T-helper 17 cell (primary cell): ENCODE data around the gene COG6. TPM values are rescaled to one million over a fixed set of nuclear protein-coding genes. Genes with fewer than 3 reads are reported as not detected.
A peak's percentile ranks its signal among the peaks of the same experiment; 100 is the strongest.

Experiments used
- ATAC-seq: fragments of 150-1000 bp; cut with Tn5 transposase; 2 replicates; pipeline ENCODE4 v1.10.0; 2021; ENCODE audit warnings: mild to moderate bottlenecking, moderate library complexity
- DNase-seq, 3 donors: peaks; one replicate each; pipeline versions ENCODE4 v3.0.0 to v3.0.0-alpha.2; 2020 to 2021
- H3K9me3 ChIP-seq: one replicate; pipeline ENCODE4 v1.7.0; 2013; ENCODE audit warnings: low read length, mild to moderate bottlenecking; ENCODE audit not compliant: control insufficient read depth, poor library complexity, severe bottlenecking
- H3K27ac Mint-ChIP-seq: one replicate; pipeline ENCODE4 v1.8.0; 2022; ENCODE audit warnings: mild to moderate bottlenecking, moderate library complexity, mixed read lengths
- H3K27me3 Mint-ChIP-seq: one replicate; pipeline ENCODE4 v1.8.0; 2022; ENCODE audit warnings: mixed read lengths
- H3K36me3 Mint-ChIP-seq: one replicate; pipeline ENCODE4 v1.8.0; 2022; ENCODE audit warnings: low read depth, mixed read lengths
- H3K4me1 Mint-ChIP-seq: one replicate; pipeline ENCODE4 v1.8.0; 2022; ENCODE audit warnings: mild to moderate bottlenecking, mixed read lengths
- H3K4me3 Mint-ChIP-seq: one replicate; pipeline ENCODE4 v1.8.0; 2022; ENCODE audit warnings: mild to moderate bottlenecking, moderate library complexity, mixed read lengths
- total RNA-seq, 4 donors: library from RNA in 2 of 4; stranded (reverse) in 2 of 4; gene quantifications; one replicate each; pipeline ENCODE4 v1.2.3 and lab custom pipeline; 2022 to 2026

COG6 gene
- total RNA-seq, 2 donors from 2014 or later: 20.2 to 25.7 TPM

DNA sequence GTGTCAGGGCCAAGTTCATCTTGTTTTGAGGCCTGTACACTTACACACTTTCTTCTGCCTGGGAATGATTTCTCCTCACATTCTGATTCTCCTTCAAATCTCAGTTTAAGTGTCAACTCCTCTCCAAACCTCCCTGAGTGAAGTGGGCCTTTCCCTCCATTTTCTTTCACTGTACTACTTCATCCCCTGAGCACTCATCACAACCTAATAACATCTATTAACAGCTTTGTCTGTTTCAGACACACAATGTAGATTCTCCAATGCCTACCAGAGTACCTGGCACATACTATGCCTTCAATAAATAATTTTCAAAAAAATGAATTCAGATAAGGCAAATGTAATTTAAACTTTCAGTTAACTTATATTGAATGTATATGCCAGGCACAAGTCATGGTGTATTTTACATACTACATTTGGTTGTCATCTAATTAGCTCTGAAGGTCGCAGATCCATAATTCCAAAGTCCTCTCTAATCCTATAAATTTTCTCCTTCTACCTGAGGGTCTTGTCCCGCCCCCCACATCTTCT, 357 bp upstream of the COG6 start:
- H3K4me3 Mint-ChIP-seq: peak overlapping the region; percentile 98
- ATAC-seq (no peak), DNase-seq (no peak)
- H3K36me3 Mint-ChIP-seq: peaks cover 6% of the 10 kb centered on the region
- H3K27ac Mint-ChIP-seq: peak overlapping the region; percentile 79
- no peaks in the 10 kb centered on the region for H3K9me3 ChIP-seq
- no peaks in the 10 kb centered on the region for H3K27me3 Mint-ChIP-seq
- H3K4me1 Mint-ChIP-seq: peaks cover 22% of the 10 kb centered on the region

DNA sequence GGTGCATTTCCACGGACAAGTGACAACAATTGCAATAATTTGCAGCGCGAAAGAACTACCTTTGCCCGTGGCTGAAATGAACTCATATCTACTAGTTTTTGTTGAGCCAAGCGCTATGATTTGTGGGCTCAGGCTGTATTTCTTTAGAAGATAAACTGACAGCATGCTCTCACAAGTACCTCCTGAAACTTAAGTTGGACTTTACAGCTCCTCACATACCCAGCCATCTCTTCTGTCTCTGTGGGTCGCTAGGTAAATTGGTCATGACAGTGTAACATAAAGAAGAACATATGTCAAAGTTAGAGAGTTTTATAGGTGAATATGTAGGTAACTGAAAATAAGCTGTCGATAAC, 839 bp downstream of the COG6 start:
- H3K36me3 Mint-ChIP-seq: peaks cover 3% of the 10 kb centered on the region
- no peaks in the 10 kb centered on the region for H3K9me3 ChIP-seq
- peak overlapping the region; percentile 98 for H3K4me3 Mint-ChIP-seq
- H3K27me3 Mint-ChIP-seq: no peaks in the 10 kb centered on the region
- H3K27ac Mint-ChIP-seq: peak overlapping the region; percentile 79
- DNase-seq (no peak), ATAC-seq (no peak)
- peaks cover 22% of the 10 kb centered on the region for H3K4me1 Mint-ChIP-seq

DNA sequence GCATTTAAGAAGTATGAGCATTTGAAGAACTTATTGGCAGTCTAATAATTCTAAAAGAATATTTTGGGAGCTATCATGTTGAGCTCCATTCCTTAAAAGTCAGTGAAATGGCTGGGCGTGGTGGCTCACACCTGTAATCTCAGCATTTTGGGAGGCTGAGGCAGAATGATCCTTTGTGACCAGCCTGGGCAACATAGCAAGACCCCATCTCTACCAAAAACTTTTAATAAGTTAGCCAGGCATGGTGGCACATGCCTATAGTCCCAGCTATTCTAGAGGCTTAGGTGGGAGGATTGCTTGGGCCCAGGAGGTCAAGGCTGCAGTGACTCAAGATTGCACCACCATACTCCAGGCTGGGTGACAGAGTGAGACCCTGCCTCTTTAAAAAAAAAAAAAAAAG, 8.0 kb downstream of the COG6 start:
- no peaks in the 10 kb centered on the region for H3K9me3 ChIP-seq
- peaks cover 3% of the 10 kb centered on the region for H3K36me3 Mint-ChIP-seq
- ATAC-seq: no peak
- no peak for DNase-seq
- peaks cover 8% of the 10 kb centered on the region for H3K4me1 Mint-ChIP-seq
- H3K27ac Mint-ChIP-seq: no peak overlapping the region
- no peaks in the 10 kb centered on the region for H3K27me3 Mint-ChIP-seq
- H3K4me3 Mint-ChIP-seq: no peak overlapping the region

DNA sequence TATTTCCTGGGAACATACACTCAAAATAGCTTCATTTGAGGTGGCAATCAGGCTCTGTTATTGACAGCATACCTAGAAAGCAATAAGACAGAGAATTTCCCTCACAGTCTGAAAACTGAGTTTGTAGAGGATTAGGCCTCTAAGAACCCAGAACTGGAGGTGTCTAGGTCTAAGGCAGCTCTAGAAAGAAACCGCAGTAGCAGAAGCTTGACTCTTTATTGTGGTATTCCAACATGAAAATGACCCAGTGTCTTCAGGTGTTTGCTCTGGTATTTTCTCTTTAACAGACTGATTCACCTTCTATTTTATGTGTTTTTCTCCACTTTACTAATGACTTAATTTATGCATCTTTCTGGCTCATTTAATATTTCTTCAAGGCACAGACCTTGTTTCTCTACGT, 8.5 kb downstream of the COG6 start:
- H3K4me3 Mint-ChIP-seq: no peak overlapping the region
- DNase-seq: no peak
- H3K27me3 Mint-ChIP-seq: no peaks in the 10 kb centered on the region
- H3K36me3 Mint-ChIP-seq: peaks cover 3% of the 10 kb centered on the region
- H3K4me1 Mint-ChIP-seq: peaks cover 6% of the 10 kb centered on the region
- H3K27ac Mint-ChIP-seq: peak overlapping the region; percentile 54
- no peaks in the 10 kb centered on the region for H3K9me3 ChIP-seq
- ATAC-seq: no peak

DNA sequence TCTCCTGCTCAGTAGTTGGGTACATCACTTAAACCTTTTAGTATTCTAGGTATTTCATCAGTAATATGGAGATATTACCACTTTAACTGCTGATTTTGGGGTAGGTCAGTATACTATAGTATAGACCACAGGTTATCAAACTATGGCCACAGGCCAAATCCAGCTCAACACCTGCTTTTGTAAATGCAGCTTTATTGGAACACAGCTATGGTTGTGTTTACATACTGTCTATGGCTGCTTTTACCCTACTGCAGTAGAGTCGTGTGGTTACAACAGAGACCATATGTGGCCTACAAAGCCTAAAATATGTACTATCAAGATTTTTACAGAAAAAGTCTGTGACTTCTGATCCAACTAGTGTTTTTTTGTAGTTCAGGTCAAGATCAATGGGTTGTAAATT, 10.3 kb downstream of the COG6 start:
- Mint-ChIP-seq H3K27ac (no peak overlapping the region), H3K36me3 (peaks cover 3% of the 10 kb centered on the region), H3K27me3 (no peaks in the 10 kb centered on the region), H3K4me3 (no peak overlapping the region), H3K4me1 (peaks cover 6% of the 10 kb centered on the region)
- H3K9me3 ChIP-seq: no peaks in the 10 kb centered on the region
- ATAC-seq (no peak), DNase-seq (no peak)

DNA sequence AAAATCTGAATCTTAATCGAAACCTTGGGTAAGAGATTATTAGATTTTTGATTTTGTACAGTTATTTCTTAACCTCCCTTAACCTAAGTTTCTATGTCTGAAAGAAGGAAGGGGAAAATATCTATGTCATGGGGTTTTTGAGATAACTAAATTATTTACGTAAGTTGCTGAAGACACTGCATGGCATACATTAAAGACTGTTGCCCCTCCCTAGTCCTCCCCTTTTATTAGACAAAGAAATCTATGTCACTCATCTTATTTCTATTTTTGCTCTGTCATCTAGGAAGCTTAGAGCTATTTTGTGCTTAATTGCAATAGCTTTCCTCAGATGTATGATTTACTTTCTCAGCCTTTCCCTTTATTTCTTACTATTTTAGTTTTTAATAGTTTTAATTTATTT, 15.0 kb downstream of the COG6 start:
- no peak for DNase-seq
- H3K27ac Mint-ChIP-seq: no peak overlapping the region
- H3K4me3 Mint-ChIP-seq: no peak overlapping the region
- H3K27me3 Mint-ChIP-seq: no peaks in the 10 kb centered on the region
- ATAC-seq: no peak
- H3K9me3 ChIP-seq: no peaks in the 10 kb centered on the region
- peaks cover 2% of the 10 kb centered on the region for H3K4me1 Mint-ChIP-seq
- no peaks in the 10 kb centered on the region for H3K36me3 Mint-ChIP-seq

DNA sequence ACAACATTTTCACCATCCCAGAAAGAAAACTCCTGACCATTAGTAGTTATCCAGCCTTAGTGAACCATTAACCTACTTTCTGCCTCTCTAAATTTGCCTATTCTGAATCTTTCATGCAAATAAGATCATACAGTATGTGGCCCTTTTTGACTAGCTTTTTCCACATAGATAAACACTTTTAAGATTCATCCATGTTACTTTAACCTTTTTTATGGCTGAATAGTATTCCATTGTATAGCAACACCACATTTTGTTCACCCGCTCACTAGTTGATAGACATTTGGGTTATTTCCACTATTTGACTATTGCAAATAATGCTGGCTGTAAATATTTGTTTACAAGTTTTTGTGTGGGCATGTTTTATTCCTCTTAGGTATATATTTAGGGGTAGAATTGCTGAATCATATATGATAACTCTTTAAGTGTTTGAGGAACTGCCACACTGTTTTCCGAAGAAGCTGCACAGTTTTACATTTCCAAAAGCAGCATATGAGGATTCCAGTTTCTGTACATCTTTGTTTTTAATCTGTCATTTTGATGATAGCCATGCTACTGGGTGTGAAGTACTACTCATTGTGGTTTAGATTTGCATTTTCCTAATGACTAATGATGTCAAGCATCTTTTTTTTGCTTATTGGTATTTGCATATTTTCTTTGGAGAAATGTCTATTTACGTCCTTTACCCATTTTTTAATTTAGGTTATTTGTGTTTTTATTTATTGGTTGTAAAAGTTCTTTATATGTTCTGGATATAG, 17.1 kb downstream of the COG6 start:
- H3K27me3 Mint-ChIP-seq: no peaks in the 10 kb centered on the region
- no peak overlapping the region for H3K4me3 Mint-ChIP-seq
- H3K36me3 Mint-ChIP-seq: no peaks in the 10 kb centered on the region
- DNase-seq (no peak), ATAC-seq (no peak)
- peaks cover 2% of the 10 kb centered on the region for H3K4me1 Mint-ChIP-seq
- H3K9me3 ChIP-seq: no peaks in the 10 kb centered on the region
- no peak overlapping the region for H3K27ac Mint-ChIP-seq

DNA sequence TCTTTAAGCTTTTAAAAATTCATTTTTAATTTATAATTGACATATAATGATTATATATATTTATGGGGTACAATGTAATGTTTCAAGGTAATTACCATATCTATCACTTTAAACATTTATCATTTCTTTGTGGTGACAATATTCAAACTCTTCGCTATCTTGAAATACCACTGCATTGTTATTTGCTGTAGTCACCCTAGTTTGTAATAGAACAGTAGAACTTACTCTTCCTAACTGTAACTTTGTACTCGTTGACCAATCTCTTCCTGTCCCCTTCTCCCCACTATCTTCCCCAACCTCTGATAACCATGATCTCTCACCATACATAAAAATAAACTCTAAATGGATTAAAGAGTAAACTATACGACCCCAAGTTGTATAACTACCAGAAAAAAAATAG, 20.4 kb downstream of the COG6 start:
- H3K4me3 Mint-ChIP-seq: no peak overlapping the region

DNA sequence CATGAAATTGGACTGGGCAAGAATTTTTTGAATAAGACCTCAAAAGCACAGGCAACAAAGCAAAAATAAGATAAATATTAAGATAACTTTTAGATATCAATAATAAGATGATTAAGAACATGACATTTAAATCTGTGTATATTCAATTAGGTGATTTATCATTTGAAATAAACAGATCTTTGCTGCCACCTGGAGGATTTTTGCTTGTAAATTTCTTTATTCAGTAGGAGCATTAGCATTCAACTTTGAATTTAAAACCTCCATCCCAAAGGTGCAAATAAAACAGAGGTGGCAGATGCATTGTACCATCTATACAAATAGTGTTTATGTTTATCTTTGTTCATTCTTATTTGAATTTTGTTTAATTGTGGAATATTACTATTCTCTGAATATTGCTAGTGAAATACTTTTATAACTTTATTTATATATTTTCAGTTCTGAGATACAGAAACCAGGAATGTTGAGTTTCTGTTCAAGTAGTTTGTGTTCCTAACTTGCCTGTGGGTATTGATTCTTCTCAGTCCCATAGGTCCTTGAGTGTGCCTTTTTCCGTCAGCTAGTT, 20.9 kb downstream of the COG6 start:
- Mint-ChIP-seq H3K4me3 (no peak overlapping the region), H3K36me3 (peaks cover 7% of the 10 kb centered on the region), H3K4me1 (peaks cover 2% of the 10 kb centered on the region), H3K27ac (no peak overlapping the region), H3K27me3 (no peaks in the 10 kb centered on the region)
- DNase-seq: peak in 1 of 3 donors; percentile 5
- no peaks in the 10 kb centered on the region for H3K9me3 ChIP-seq
- peak; percentile 53 for ATAC-seq

More for the DNA sequence above, 20.4 kb downstream of the COG6 start:
- Mint-ChIP-seq H3K4me1 (peaks cover 2% of the 10 kb centered on the region), H3K36me3 (peaks cover 5% of the 10 kb centered on the region), H3K27me3 (no peaks in the 10 kb centered on the region), H3K27ac (no peak overlapping the region)
- ATAC-seq (no peak), DNase-seq (no peak)
- no peaks in the 10 kb centered on the region for H3K9me3 ChIP-seq

DNA sequence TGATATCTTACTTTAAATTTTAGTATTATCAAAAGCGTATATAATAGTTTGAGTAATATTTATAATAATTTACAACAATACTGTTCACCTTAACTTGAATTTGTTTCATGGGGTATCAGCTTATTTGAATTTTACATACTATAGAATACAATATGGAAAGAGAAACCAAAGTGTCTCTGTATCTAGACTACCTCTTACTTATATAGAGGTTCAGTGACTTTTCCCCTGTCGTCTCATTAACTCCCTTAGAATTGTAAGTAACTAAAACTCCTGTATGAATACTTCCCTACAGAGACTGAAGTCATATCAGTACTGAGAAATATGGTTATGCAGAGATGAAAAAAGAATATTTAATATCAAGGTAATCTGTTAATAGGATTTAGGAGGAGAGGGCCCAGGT, 26.8 kb downstream of the COG6 start:
- H3K4me3 Mint-ChIP-seq: no peak overlapping the region
- DNase-seq: no peak
- no peaks in the 10 kb centered on the region for H3K9me3 ChIP-seq
- H3K4me1 Mint-ChIP-seq: peaks cover 3% of the 10 kb centered on the region
- H3K36me3 Mint-ChIP-seq: peaks cover 7% of the 10 kb centered on the region
- H3K27me3 Mint-ChIP-seq: no peaks in the 10 kb centered on the region
- no peak overlapping the region for H3K27ac Mint-ChIP-seq
- no peak for ATAC-seq

DNA sequence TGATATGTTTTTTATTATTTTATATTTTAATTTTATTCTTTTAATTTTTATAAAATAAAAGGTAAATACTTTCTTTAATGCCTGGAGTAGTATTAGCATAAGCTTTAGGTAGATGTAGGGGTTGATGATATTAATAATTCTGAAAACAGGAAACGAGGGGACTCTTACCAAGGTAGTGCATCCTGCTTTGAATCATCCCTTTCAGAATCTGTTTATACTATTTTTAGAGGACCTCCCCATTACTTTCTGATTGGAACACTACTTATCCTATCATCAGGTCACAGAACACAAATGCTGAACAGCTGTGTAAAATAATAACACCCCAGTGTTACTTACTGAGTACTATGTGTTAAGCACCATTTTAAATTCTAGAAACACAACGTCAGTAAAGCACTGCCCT, 27.3 kb downstream of the COG6 start:
- no peaks in the 10 kb centered on the region for H3K9me3 ChIP-seq
- DNase-seq: no peak
- H3K27ac Mint-ChIP-seq: no peak overlapping the region
- no peaks in the 10 kb centered on the region for H3K27me3 Mint-ChIP-seq
- no peak overlapping the region for H3K4me3 Mint-ChIP-seq
- H3K4me1 Mint-ChIP-seq: peaks cover 3% of the 10 kb centered on the region
- peaks cover 8% of the 10 kb centered on the region for H3K36me3 Mint-ChIP-seq
- no peak for ATAC-seq

DNA sequence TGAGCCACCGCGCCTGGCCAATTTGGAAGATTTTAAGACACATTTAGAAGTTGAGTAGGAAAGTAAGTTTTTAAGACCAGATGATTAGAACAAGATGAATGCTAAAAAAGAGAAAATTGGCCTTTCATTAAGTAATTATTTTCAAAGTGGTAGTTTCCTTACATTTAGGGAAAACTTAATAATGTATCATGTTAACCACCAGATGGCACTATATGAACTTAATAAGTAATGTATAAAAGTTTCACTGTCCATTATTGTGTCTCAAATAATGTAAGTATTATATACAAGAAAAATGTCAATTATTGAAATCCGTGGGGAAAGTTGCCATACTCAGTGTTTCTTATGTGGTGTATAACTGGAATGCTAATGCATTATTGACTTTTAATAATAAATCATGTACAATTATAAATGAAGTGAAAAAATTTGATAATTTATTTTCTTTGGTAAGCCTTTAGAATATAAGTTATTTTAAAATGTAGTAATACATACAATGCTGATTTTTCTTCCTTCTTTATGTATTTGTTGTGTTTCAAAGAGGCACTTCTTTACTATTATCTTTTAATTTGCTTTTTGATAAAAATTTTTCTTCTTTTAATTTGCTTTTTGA, 29.2 kb downstream of the COG6 start:
- no peak for DNase-seq
- H3K27ac Mint-ChIP-seq: no peak overlapping the region
- H3K4me3 Mint-ChIP-seq: no peak overlapping the region
- ATAC-seq: no peak
- H3K27me3 Mint-ChIP-seq: no peaks in the 10 kb centered on the region
- no peaks in the 10 kb centered on the region for H3K9me3 ChIP-seq
- H3K4me1 Mint-ChIP-seq: peaks cover 9% of the 10 kb centered on the region
- H3K36me3 Mint-ChIP-seq: peaks cover 12% of the 10 kb centered on the region

DNA sequence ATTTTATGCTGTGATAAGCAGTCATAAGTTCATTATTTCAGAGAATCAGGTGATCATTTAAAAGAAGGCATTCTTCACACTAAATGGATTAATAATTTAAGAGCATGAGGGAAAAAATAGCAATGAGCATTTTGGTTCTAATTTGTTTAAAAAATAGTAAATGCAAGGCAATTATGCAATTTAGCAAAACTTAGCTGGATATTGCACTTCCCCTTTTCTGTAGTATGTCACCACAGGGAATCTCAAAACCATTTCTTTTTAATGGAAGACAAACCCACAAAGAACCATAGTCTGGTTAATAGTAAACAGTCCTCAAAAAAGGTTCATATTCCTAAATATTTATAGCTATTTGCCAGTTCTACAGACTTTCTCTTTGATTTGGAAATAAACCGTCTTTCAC, 30.2 kb downstream of the COG6 start:
- ATAC-seq: no peak
- H3K4me1 Mint-ChIP-seq: peaks cover 9% of the 10 kb centered on the region
- peaks cover 11% of the 10 kb centered on the region for H3K36me3 Mint-ChIP-seq
- no peak overlapping the region for H3K4me3 Mint-ChIP-seq
- H3K9me3 ChIP-seq: no peaks in the 10 kb centered on the region
- H3K27me3 Mint-ChIP-seq: no peaks in the 10 kb centered on the region
- DNase-seq: no peak
- no peak overlapping the region for H3K27ac Mint-ChIP-seq
